Hepatocyte (in vitro differentiated cells): Measurements from ENCODE around the gene NR5A1. TPM values are rescaled to one million over a fixed set of nuclear protein-coding genes. Genes with fewer than 3 reads are reported as not detected.

Source experiments
- DNase-seq: peaks from one replicate; pipeline ENCODE4 v3.0.0-alpha.2; 2016; ENCODE audit warnings: low spot score
- H2AFZ ChIP-seq: fragments of 200-600 bp; sonication (generic); 2 replicates; pipeline ENCODE4 v1.6.0; 2016; ENCODE audit warnings: antibody characterized with exemption, mild to moderate bottlenecking
- H3K27ac ChIP-seq: fragments of 200-600 bp; sonication (generic); 2 replicates; pipeline ENCODE4 v1.5.1; 2016; ENCODE audit warnings: mild to moderate bottlenecking
- H3K27me3 ChIP-seq: fragments of 200-600 bp; sonication (generic); 2 replicates; pipeline ENCODE4 v1.6.1; 2016
- H3K36me3 ChIP-seq: fragments of 200-600 bp; sonication (generic); replicated peaks from 2 replicates; pipeline ENCODE4 v1.5.1; 2016; ENCODE audit warnings: low read depth; ENCODE audit not compliant: insufficient read depth
- H3K4me1 ChIP-seq: fragments of 200-600 bp; sonication (generic); 2 replicates; pipeline ENCODE4 v1.5.1; 2016; ENCODE audit warnings: mild to moderate bottlenecking, moderate library complexity; ENCODE audit not compliant: insufficient read depth
- H3K4me2 ChIP-seq: fragments of 200-600 bp; sonication (generic); 2 replicates; pipeline ENCODE4 v1.6.0; 2016
- H3K4me3 ChIP-seq: fragments of 200-600 bp; sonication (generic); 2 replicates; pipeline ENCODE4 v1.5.1; 2016; ENCODE audit warnings: mild to moderate bottlenecking
- H3K79me2 ChIP-seq: fragments of 200-600 bp; sonication (generic); 2 replicates; pipeline ENCODE4 v1.6.0; 2017; ENCODE audit warnings: mild to moderate bottlenecking
- H3K9me2 ChIP-seq: fragments of 200-600 bp; sonication (generic); replicated peaks from 2 replicates; pipeline ENCODE4 v1.6.0; 2017; ENCODE audit warnings: mild to moderate bottlenecking; ENCODE audit not compliant: insufficient read depth
- H3K9me3 ChIP-seq: fragments of 200-600 bp; sonication (generic); 2 replicates; pipeline ENCODE4 v1.5.1; 2016; ENCODE audit warnings: low read depth, mild to moderate bottlenecking
- H4K20me1 ChIP-seq: fragments of 200-600 bp; sonication (generic); 2 replicates; pipeline ENCODE4 v1.6.0; 2016; ENCODE audit warnings: mild to moderate bottlenecking; ENCODE audit not compliant: insufficient read depth, poor library complexity, severe bottlenecking
- CTCF ChIP-seq: fragments of 200-600 bp; sonication (generic); IDR thresholded peaks from 2 replicates; pipeline ENCODE4 v1.5.1; 2016; ENCODE audit warnings: antibody characterized with exemption, mild to moderate bottlenecking; ENCODE audit not compliant: poor library complexity
- EZH2 ChIP-seq: fragments of 200-600 bp; sonication (generic); IDR thresholded peaks from 2 replicates; pipeline ENCODE4 v1.6.1; 2016; ENCODE audit warnings: antibody characterized with exemption, mild to moderate bottlenecking, borderline replicate concordance
- EZH2phosphoT487 ChIP-seq: fragments of 200-600 bp; sonication (generic); IDR thresholded peaks from one replicate; pipeline ENCODE4 v1.6.1; 2018; ENCODE audit warnings: antibody characterized with exemption, mild to moderate bottlenecking, low read depth, moderate library complexity; ENCODE audit not compliant: unreplicated experiment, severe bottlenecking
- WGBS: methylation state at CpG from one replicate; pipeline ENCODE4 v1.1.6; 2016; ENCODE audit warnings: low lambda C conversion rate; ENCODE audit errors: missing lambda C conversion rate; 5-methylcytosine and 5-hydroxymethylcytosine counted together
- polyA plus RNA-seq: library from polyadenylated mRNA; unstranded; fragments of >200 nt; fragmentation: Nextera tagmentation; extraction: Ambion mirVana; gene quantifications from 2 replicates; pipeline ENCODE4 v1.2.1, GENCODE V29; 2016
- total RNA-seq: library from RNA; depleted of rRNA; stranded (reverse); fragments of >200 nt; gene quantifications from 2 replicates; pipeline ENCODE4 v1.2.3, GENCODE V29; 2014

NR5A1 gene
- total and polyA plus RNA-seq, 2 experiments from 2014 or later = 0.07 to 0.36 TPM

GRCh38 chr9:124442379-124442778 lies 64.8 kb downstream of the NR5A1 start:
- no peaks in the 10 kb centered on the region for H3K27me3 ChIP-seq
- TF ChIP-seq EZH2 = no peak
- TF ChIP-seq EZH2phosphoT487 = no peak
- no peak for TF ChIP-seq CTCF

GRCh38 chr9:124441291-124441690 lies 65.9 kb downstream of the NR5A1 start:
- Histone ChIP-seq H3K4me3 (no peak overlapping the region), H3K27me3 (no peaks in the 10 kb centered on the region), H3K4me1 (no peaks in the 10 kb centered on the region), H2AFZ (no peak overlapping the region), H3K9me3 (no peaks in the 10 kb centered on the region), H3K36me3 (no peaks in the 10 kb centered on the region), H3K27ac (no peak overlapping the region), H3K4me2 (no peak overlapping the region), H3K9me2 (no peaks in the 10 kb centered on the region), H4K20me1 (no peaks in the 10 kb centered on the region), H3K79me2 (no peaks in the 10 kb centered on the region)
- TF ChIP-seq CTCF = no peak
- no peak for TF ChIP-seq EZH2phosphoT487
- DNase-seq = no peak
- WGBS = 95% methylated on average over 16 of the region's 16 CpGs

More at GRCh38 chr9:124442379-124442778, 64.8 kb downstream of the NR5A1 start:
- Histone ChIP-seq H2AFZ (no peak overlapping the region), H3K4me3 (no peak overlapping the region), H3K27ac (no peak overlapping the region), H3K4me2 (no peak overlapping the region), H3K79me2 (no peaks in the 10 kb centered on the region), H3K36me3 (no peaks in the 10 kb centered on the region), H3K9me2 (no peaks in the 10 kb centered on the region), H3K9me3 (no peaks in the 10 kb centered on the region), H4K20me1 (no peaks in the 10 kb centered on the region), H3K4me1 (no peaks in the 10 kb centered on the region)
- no peak for DNase-seq

GRCh38 chr9:124440786-124441185 lies 66.4 kb downstream of the NR5A1 start:
- no peak overlapping the region for H3K4me2 ChIP-seq
- H3K36me3 ChIP-seq = no peaks in the 10 kb centered on the region
- no peak overlapping the region for H2AFZ ChIP-seq
- no peak overlapping the region for H3K4me3 ChIP-seq
- no peaks in the 10 kb centered on the region for H3K79me2 ChIP-seq
- H3K27ac ChIP-seq = no peak overlapping the region
- H4K20me1 ChIP-seq = no peaks in the 10 kb centered on the region
- WGBS = 91% methylated on average over 8 of the region's 10 CpGs
- TF ChIP-seq EZH2phosphoT487 (no peak), CTCF (no peak), EZH2 (no peak)
- H3K27me3 ChIP-seq = no peaks in the 10 kb centered on the region
- no peaks in the 10 kb centered on the region for H3K4me1 ChIP-seq
- H3K9me2 ChIP-seq = no peaks in the 10 kb centered on the region
- DNase-seq = no peak
- no peaks in the 10 kb centered on the region for H3K9me3 ChIP-seq

- WGBS = 97% methylated on average over 6 of the region's 6 CpGs
- Histone ChIP-seq H3K4me1 (no peaks in the 10 kb centered on the region), H4K20me1 (no peaks in the 10 kb centered on the region), H3K36me3 (no peaks in the 10 kb centered on the region), H3K9me3 (no peaks in the 10 kb centered on the region), H3K9me2 (no peaks in the 10 kb centered on the region), H3K79me2 (no peaks in the 10 kb centered on the region), H3K4me2 (no peak overlapping the region), H3K4me3 (no peak overlapping the region), H3K27me3 (no peaks in the 10 kb centered on the region), H3K27ac (no peak overlapping the region), H2AFZ (no peak overlapping the region)
- TF ChIP-seq CTCF (no peak), EZH2 (no peak), EZH2phosphoT487 (no peak)
- no peak for DNase-seq
Observed at GRCh38 chr9:124439686-124440243, 67.4 kb downstream of the NR5A1 start.
